H1 (cell line): Measurements from ENCODE around the gene IGF2R. TPM values are rescaled to one million over a fixed set of nuclear protein-coding genes. Genes with fewer than 3 reads are reported as not detected.

Experiments used
- CTCF ChIA-PET: fragments of 300-600 bp; sonication (Branson Sonifier 250); formaldehyde crosslinking; loops from one replicate; lab custom pipeline; 2021; ENCODE audit not compliant: partially characterized antibody; lab: Charles Lee
- POLR2A ChIA-PET: fragments of 300-600 bp; sonication (Branson Sonifier 250); formaldehyde crosslinking; loops from one replicate; lab custom pipeline; 2021; ENCODE audit warnings: inconsistent platforms; ENCODE audit not compliant: partially characterized antibody; lab: Charles Lee
- DNase-seq, 2 experiments: peaks; one replicate each; pipeline versions ENCODE4 v3.0.0 to v3.0.0-alpha.2; 2010 to 2022; ENCODE audit warnings: low spot score in 2 of 2, low read depth in 1 of 2, mixed read lengths in 1 of 2
- FAIRE-seq: peaks from 2 replicates; lab custom pipeline; 2011; peaks lifted over from hg19 to GRCh38; lab: Jason Lieb, UNC
- H2AFZ ChIP-seq: 2 replicates; pipeline ENCODE4 v1.8.1; 2012; ENCODE audit warnings: low read length, inconsistent platforms
- H2AK5ac ChIP-seq: 2 replicates; pipeline ENCODE4 v1.6.1; 2013; ENCODE audit warnings: low read depth, low read length
- H2BK120ac ChIP-seq: replicated peaks from 2 replicates; pipeline ENCODE3; 2013; ENCODE audit warnings: low read depth, low read length, inconsistent platforms
- H2BK12ac ChIP-seq: 2 replicates; pipeline ENCODE4 v1.6.1; 2013; ENCODE audit warnings: low read depth, low read length
- H2BK15ac ChIP-seq: 2 replicates; pipeline ENCODE4 v1.6.1; 2013; ENCODE audit warnings: low read length
- H2BK20ac ChIP-seq: 2 replicates; pipeline ENCODE4 v1.6.1; 2013; ENCODE audit warnings: low read length
- H2BK5ac ChIP-seq: 2 replicates; pipeline ENCODE4 v1.6.1; 2013; ENCODE audit warnings: low read depth, low read length
- H3K14ac ChIP-seq: 2 replicates; pipeline ENCODE4 v1.6.1; 2013; ENCODE audit warnings: inconsistent platforms; ENCODE audit not compliant: insufficient read length
- H3K18ac ChIP-seq: 2 replicates; pipeline ENCODE4 v1.6.1; 2013; ENCODE audit warnings: low read length; ENCODE audit errors: extremely low read depth
- H3K23ac ChIP-seq: 2 replicates; pipeline ENCODE4 v1.6.1; 2013; ENCODE audit warnings: inconsistent platforms; ENCODE audit not compliant: insufficient read length
- H3K23me2 ChIP-seq: 2 replicates; pipeline ENCODE4 v1.6.1; 2013; ENCODE audit warnings: low read depth, low read length
- H3K27ac ChIP-seq: 2 replicates; pipeline ENCODE4 v1.6.1; 2011; ENCODE audit warnings: low read depth, low read length, inconsistent platforms
- H3K27me3 ChIP-seq, 4 experiments: replicated peaks in 1 of 4; 1 replicate in 1 of 4; 2 replicates in 3 of 4; pipeline versions ENCODE4 v1.6.1 to v1.8.1; 2011 to 2013; ENCODE audit warnings: low read length in 3 of 4, mild to moderate bottlenecking in 3 of 4, inconsistent platforms in 2 of 4, mixed read lengths in 2 of 4, moderate library complexity in 1 of 4; ENCODE audit not compliant: control insufficient read depth in 3 of 4, insufficient read depth in 3 of 4; ENCODE audit errors: extremely low read depth in 1 of 4
- H3K36me3 ChIP-seq, 4 experiments: 2 replicates each; pipeline versions ENCODE4 v1.6.1 to v1.8.1; 2011 to 2013; ENCODE audit warnings: mild to moderate bottlenecking in 4 of 4, low read length in 3 of 4, moderate library complexity in 2 of 4, control low read depth in 1 of 4, inconsistent platforms in 1 of 4; ENCODE audit not compliant: insufficient read depth in 4 of 4, control insufficient read depth in 2 of 4
- H3K4ac ChIP-seq: replicated peaks from 2 replicates; pipeline ENCODE3; 2013; ENCODE audit warnings: low read length, low read depth, mixed read lengths, inconsistent platforms; ENCODE audit not compliant: insufficient read length
- H3K4me1 ChIP-seq, 4 experiments: replicated peaks in 1 of 4; 1 replicate in 1 of 4; 2 replicates in 3 of 4; pipeline versions ENCODE4 v1.6.1 to v1.8.1; 2011 to 2013; ENCODE audit warnings: low read length in 3 of 4, inconsistent platforms in 2 of 4, mixed read lengths in 1 of 4; ENCODE audit not compliant: insufficient read depth in 4 of 4, control insufficient read depth in 3 of 4
- H3K4me2 ChIP-seq, 2 experiments: 2 replicates each; pipeline versions ENCODE4 v1.6.1 to v1.8.1; 2011 to 2013; ENCODE audit warnings: low read depth in 2 of 2, low read length in 2 of 2, control low read depth in 1 of 2, inconsistent platforms in 1 of 2, mild to moderate bottlenecking in 1 of 2; ENCODE audit not compliant: insufficient read depth in 1 of 2
- H3K4me3 ChIP-seq, 4 experiments: fragments of 200-600, 300-600 bp in 1 of 4; sonication (generic), shearing (Covaris generic), sonication (Bioruptor Twin) in 1 of 4; 2 replicates each; pipeline versions ENCODE4 v1.5.1 to v1.8.1; 2011 to 2016; ENCODE audit warnings: low read length in 4 of 4, low read depth in 3 of 4, control low read depth in 2 of 4, inconsistent platforms in 2 of 4, mild to moderate bottlenecking in 2 of 4, mixed read lengths in 1 of 4, moderate library complexity in 1 of 4; ENCODE audit not compliant: insufficient read depth in 2 of 4; ENCODE audit errors: extremely low read depth in 1 of 4
- H3K56ac ChIP-seq: replicated peaks from 2 replicates; pipeline ENCODE3; 2013; ENCODE audit warnings: low read depth, mild to moderate bottlenecking, mixed read lengths, low read length, inconsistent platforms; ENCODE audit not compliant: insufficient read length
- H3K79me1 ChIP-seq: 2 replicates; pipeline ENCODE4 v1.6.1; 2013; ENCODE audit warnings: low read depth, low read length, control low read depth
- H3K79me2 ChIP-seq, 2 experiments: 2 replicates each; pipeline versions ENCODE4 v1.6.1 to v1.8.1; 2012 to 2013; ENCODE audit warnings: low read length in 2 of 2, mild to moderate bottlenecking in 2 of 2, inconsistent platforms in 1 of 2; ENCODE audit not compliant: insufficient read depth in 2 of 2, control insufficient read depth in 1 of 2
- H3K9ac ChIP-seq, 4 experiments: replicated peaks in 1 of 4; 1 replicate in 1 of 4; 2 replicates in 3 of 4; pipeline versions ENCODE4 v1.6.1 to v1.8.1; 2011 to 2013; ENCODE audit warnings: low read depth in 3 of 4, low read length in 3 of 4, control low read depth in 2 of 4, mild to moderate bottlenecking in 2 of 4, moderate library complexity in 2 of 4, inconsistent platforms in 1 of 4; ENCODE audit errors: extremely low read depth in 1 of 4
- H3K9me3 ChIP-seq, 2 experiments: 2 replicates each; pipeline versions ENCODE4 v1.6.1 to v1.8.1; 2012 to 2013; ENCODE audit warnings: mild to moderate bottlenecking in 2 of 2, moderate library complexity in 2 of 2, control low read depth in 1 of 2, inconsistent platforms in 1 of 2, low read depth in 1 of 2, low read length in 1 of 2, mixed read lengths in 1 of 2; ENCODE audit not compliant: insufficient read depth in 2 of 2
- H4K20me1 ChIP-seq, 2 experiments: replicated peaks in 1 of 2; 2 replicates each; pipeline versions ENCODE3 to v1.8.1; 2011 to 2013; ENCODE audit warnings: inconsistent platforms in 2 of 2, low read length in 2 of 2, mild to moderate bottlenecking in 1 of 2; ENCODE audit not compliant: insufficient read depth in 2 of 2, control insufficient read depth in 1 of 2
- H4K5ac ChIP-seq: 2 replicates; pipeline ENCODE4 v1.6.1; 2013; ENCODE audit warnings: low read length, low read depth, mixed read lengths, inconsistent platforms; ENCODE audit not compliant: insufficient read length
- H4K8ac ChIP-seq: 2 replicates; pipeline ENCODE4 v1.8.0; 2013; ENCODE audit warnings: mild to moderate bottlenecking, moderate library complexity, low read length, inconsistent platforms; ENCODE audit not compliant: insufficient read depth; ENCODE audit errors: extremely low read depth
- H4K91ac ChIP-seq: replicated peaks from 2 replicates; pipeline ENCODE3; 2013; ENCODE audit warnings: low read length, mixed read lengths, inconsistent platforms; ENCODE audit not compliant: insufficient read length
- CTCF ChIP-seq, 3 experiments: IDR thresholded peaks; 1 replicate in 2 of 3; 2 replicates in 1 of 3; pipeline versions ENCODE4 v1.5.1 to v1.6.1; 2011; ENCODE audit warnings: low read length in 3 of 3, mild to moderate bottlenecking in 3 of 3, inconsistent platforms in 2 of 3, low read depth in 1 of 3, moderate library complexity in 1 of 3; ENCODE audit not compliant: insufficient read depth in 1 of 3; ENCODE audit errors: control extremely low read depth in 1 of 3
- KDM4A ChIP-seq: IDR thresholded peaks from one replicate; pipeline ENCODE4 v1.7.1; 2012; ENCODE audit warnings: low read depth, mild to moderate bottlenecking, moderate library complexity, low read length, inconsistent platforms; ENCODE audit not compliant: severe bottlenecking
- RAD21 ChIP-seq, 2 experiments: IDR thresholded peaks in 1 of 2; conservative IDR thresholded peaks in 1 of 2; 2 replicates each; pipeline ENCODE4 v1.6.1; 2011; ENCODE audit warnings: low read depth in 2 of 2, low read length in 2 of 2, improper control_type of control experiment in 1 of 2, inconsistent platforms in 1 of 2, mild to moderate bottlenecking in 1 of 2, moderate library complexity in 1 of 2
- WGBS, 2 experiments: shearing (Covaris generic) in 1 of 2; methylation state at CpG; one replicate each; pipeline versions ENCODE4 v1.1.6 to v1.1.7; 2013 to 2015; ENCODE audit warnings: low lambda C conversion rate in 2 of 2, mixed read lengths in 2 of 2, inconsistent platforms in 1 of 2, low coverage in 1 of 2, missing lambda C conversion rate in 1 of 2; ENCODE audit not compliant: insufficient replicate concordance in 2 of 2, insufficient coverage in 1 of 2, insufficient read length in 1 of 2; ENCODE audit errors: extremely low coverage in 1 of 2, missing lambda C conversion rate in 1 of 2; 5-methylcytosine and 5-hydroxymethylcytosine counted together
- polyA plus RNA-seq, 7 experiments: library from polyadenylated mRNA; depleted of rRNA in 3 of 7; stranded (reverse) in 5 of 7; unstranded in 2 of 7; fragments of >200 nt in 5 of 7; fragments of 200-250 nt in 2 of 7; gene quantifications; 1 replicate in 5 of 7; 2 replicates in 1 of 7; 4 replicates in 1 of 7; pipeline versions ENCODE4 v1.2.1 to v1.2.3, GENCODE V29; 2011 to 2013; ENCODE audit warnings: missing spikeins in 2 of 7, mixed read lengths in 2 of 7
- total RNA-seq: library from RNA; stranded (reverse); fragmentation: NEBNext Ultra II Directional; extraction: Animal tissue kit (Norgen Biotek cat#: 25700); gene quantifications from 2 replicates; pipeline ENCODE4 v1.2.1, GENCODE V29; 2021

The IGF2R gene
- total and polyA plus RNA-seq, 2 of the 8 experiments (the other 6 are each of a cell fraction or from before 2014, with no cell fraction given): 20.6 to 74.1 TPM

GRCh38 chr6:160071805-160072690, 103.2 kb downstream of the IGF2R start:
- peak; percentile 29 to 48; a peak in 3 of 4 replicates for TF ChIP-seq RAD21 (IDR thresholded peaks at IDR 0.05 in 1 of 2, conservative IDR thresholded peaks at IDR 0.05 in 1 of 2; ENCODE audit: low read depth in 2 of 2, low read length in 2 of 2)
- no peak for TF ChIP-seq KDM4A
- peak; percentile 35 to 54 (median 51) for TF ChIP-seq CTCF (IDR thresholded peaks at IDR 0.05; ENCODE audit: control extremely low read depth in 1 of 3, insufficient read depth in 1 of 3, low read depth in 1 of 3, low read length in 3 of 3)
- Histone ChIP-seq H3K9me3 (peaks cover 0 to 3% of the 10 kb centered on the region in 2 experiments; a peak in 1 of 4 replicates), H2BK12ac (no peak overlapping the region), H3K4ac (no peak overlapping the region), H3K27me3 (no peaks in the 10 kb centered on the region), H2BK20ac (no peak overlapping the region), H3K18ac (no peak overlapping the region), H4K20me1 (peaks cover 1 to 10% of the 10 kb centered on the region in 2 experiments), H3K23ac (no peak overlapping the region), H3K23me2 (no peaks in the 10 kb centered on the region), H2BK15ac (no peak overlapping the region), H3K4me1 (no peaks in the 10 kb centered on the region), H2AFZ (no peak overlapping the region), H4K91ac (no peak overlapping the region), H3K27ac (no peak overlapping the region), H2AK5ac (no peak overlapping the region), H3K4me3 (no peak overlapping the region), H3K36me3 (peaks cover 26 to 69% (median 64%) of the 10 kb centered on the region in 4 experiments), H2BK120ac (no peak overlapping the region), H3K79me2 (no peaks in the 10 kb centered on the region), H4K8ac (no peak overlapping the region; the same call in 1 of the 2 replicates), H3K9ac (no peak overlapping the region), H2BK5ac (no peak overlapping the region), H3K14ac (no peak overlapping the region), H3K79me1 (no peaks in the 10 kb centered on the region), H4K5ac (no peak overlapping the region), H3K56ac (no peak overlapping the region), H3K4me2 (no peak overlapping the region)
- peak in 1 of 2 experiments; percentile 50 for DNase-seq
- no peak for FAIRE-seq
- CTCF ChIA-PET: interaction anchor here (0.6 to 2.8 kb wide), 27 partner anchors 9 to 449 kb away, joined by 3 to 16 read pairs (median 3); no protein-coding TSS in a partner anchor
- WGBS, 2 experiments: 90% methylated on average over 11 of the region's 11 CpGs; no CpG with 5 or more reads in 1 of the 2 experiments
- POLR2A ChIA-PET: interaction anchor here (0.6 to 1.1 kb wide), 3 partner anchors 16 to 383 kb away, joined by 3 read pairs; no protein-coding TSS in a partner anchor
